ENCODE measurements around the gene P3H2.

DNA sequence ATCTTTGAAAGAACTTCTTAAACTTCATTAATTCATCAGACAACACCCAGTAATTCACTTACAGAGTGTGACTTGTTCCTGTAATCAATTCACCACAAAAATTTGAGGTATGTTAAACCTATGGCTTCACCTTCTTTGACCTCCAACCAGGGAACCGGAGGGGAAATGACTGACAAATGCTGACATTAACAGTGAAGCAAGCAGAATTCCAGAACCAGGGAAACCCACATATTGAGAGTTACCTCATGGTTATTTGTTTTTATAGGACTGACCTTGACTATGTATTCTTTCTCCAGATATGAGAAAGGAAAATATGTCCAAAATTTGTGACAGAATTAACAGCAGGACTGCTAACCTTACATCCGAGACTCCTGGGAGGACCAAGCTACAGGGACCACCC lies 2.7 kb downstream of the P3H2 start:
- TF ChIP-seq, protein P1, sequence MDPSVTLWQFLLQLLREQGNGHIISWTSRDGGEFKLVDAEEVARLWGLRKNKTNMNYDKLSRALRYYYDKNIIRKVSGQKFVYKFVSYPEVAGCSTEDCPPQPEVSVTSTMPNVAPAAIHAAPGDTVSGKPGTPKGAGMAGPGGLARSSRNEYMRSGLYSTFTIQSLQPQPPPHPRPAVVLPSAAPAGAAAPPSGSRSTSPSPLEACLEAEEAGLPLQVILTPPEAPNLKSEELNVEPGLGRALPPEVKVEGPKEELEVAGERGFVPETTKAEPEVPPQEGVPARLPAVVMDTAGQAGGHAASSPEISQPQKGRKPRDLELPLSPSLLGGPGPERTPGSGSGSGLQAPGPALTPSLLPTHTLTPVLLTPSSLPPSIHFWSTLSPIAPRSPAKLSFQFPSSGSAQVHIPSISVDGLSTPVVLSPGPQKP (IDR thresholded peaks at IDR 0.05; ENCODE audit: borderline replicate concordance, low read depth, low read length): no peak
- TF ChIP-seq POLR2A (IDR thresholded peaks at IDR 0.05; ENCODE audit: low read depth, low read length) (no peak), MAFK (IDR thresholded peaks at IDR 0.05; ENCODE audit: low read depth, low read length) (no peak)

Measured in IMR-90 (cell line).